ENCODE measurements around the gene ATF7. TPM values are rescaled to one million over a fixed set of nuclear protein-coding genes. Genes with fewer than 3 reads are reported as not detected.

ATF7 gene
- total and polyA plus RNA-seq, 2 donors (not counting 1 experiment from before 2014, with no cell fraction given): 11.4 to 24.7 TPM

DNA sequence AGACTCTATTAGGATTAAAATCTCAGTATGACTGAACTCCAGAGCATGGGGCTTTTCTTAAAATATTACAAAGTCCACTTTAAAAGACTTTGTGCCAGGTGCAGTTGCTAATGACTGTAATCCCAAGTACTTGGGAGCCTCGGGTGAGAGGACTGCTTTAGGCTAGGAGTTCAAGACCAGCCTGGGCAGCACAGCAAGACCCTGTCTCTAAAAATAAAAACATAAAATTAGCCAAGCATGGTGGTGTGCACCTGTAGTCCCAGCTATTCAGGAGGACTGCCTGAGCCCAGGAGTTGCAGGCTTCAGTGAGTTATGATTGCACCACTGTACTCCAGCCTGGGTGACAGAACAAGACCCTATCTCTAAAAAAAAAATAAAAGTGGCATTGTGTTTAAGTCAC, 33.2 kb downstream of the ATF7 start:
- Histone ChIP-seq H3K9ac (ENCODE audit: insufficient read depth, low read length) (no peak overlapping the region), H3K27me3 (ENCODE audit: control insufficient read depth, insufficient read depth, low read length) (no peaks in the 10 kb centered on the region), H4K20me1 (ENCODE audit: control insufficient read depth, extremely low read depth, insufficient read depth, low read length) (no peaks in the 10 kb centered on the region), H3K27ac (ENCODE audit: insufficient read depth, low read length) (no peak overlapping the region), H3K36me3 (ENCODE audit: control insufficient read depth, insufficient read depth, low read length) (no peaks in the 10 kb centered on the region), H2AFZ (ENCODE audit: low read length) (no peak overlapping the region), H3K4me3 (replicated peaks in 1 of 4; ENCODE audit: control extremely low read depth in 1 of 4, insufficient read depth in 1 of 4, low read depth in 3 of 4, low read length in 4 of 4) (no peak overlapping the region), H3K9me3 (ENCODE audit: control insufficient read depth, insufficient read depth, low read depth, low read length) (no peaks in the 10 kb centered on the region), H3K4me1 (ENCODE audit: control insufficient read depth, extremely low read depth, insufficient read depth, low read length) (peaks cover 2% of the 10 kb centered on the region), H3K4me2 (ENCODE audit: extremely low read depth, insufficient read depth, low read length) (no peak overlapping the region), H3K79me2 (ENCODE audit: control insufficient read depth, insufficient read depth, low read length) (peaks cover 5% of the 10 kb centered on the region)
- no peak for TF ChIP-seq EZH2 (IDR thresholded peaks at IDR 0.05; ENCODE audit: low read length, missing control alignments)
- TF ChIP-seq, protein P1, sequence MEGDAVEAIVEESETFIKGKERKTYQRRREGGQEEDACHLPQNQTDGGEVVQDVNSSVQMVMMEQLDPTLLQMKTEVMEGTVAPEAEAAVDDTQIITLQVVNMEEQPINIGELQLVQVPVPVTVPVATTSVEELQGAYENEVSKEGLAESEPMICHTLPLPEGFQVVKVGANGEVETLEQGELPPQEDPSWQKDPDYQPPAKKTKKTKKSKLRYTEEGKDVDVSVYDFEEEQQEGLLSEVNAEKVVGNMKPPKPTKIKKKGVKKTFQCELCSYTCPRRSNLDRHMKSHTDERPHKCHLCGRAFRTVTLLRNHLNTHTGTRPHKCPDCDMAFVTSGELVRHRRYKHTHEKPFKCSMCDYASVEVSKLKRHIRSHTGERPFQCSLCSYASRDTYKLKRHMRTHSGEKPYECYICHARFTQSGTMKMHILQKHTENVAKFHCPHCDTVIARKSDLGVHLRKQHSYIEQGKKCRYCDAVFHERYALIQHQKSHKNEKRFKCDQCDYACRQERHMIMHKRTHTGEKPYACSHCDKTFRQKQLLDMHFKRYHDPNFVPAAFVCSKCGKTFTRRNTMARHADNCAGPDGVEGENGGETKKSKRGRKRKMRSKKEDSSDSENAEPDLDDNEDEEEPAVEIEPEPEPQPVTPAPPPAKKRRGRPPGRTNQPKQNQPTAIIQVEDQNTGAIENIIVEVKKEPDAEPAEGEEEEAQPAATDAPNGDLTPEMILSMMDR (conservative IDR thresholded peaks at IDR 0.05 in 1 of 2, IDR thresholded peaks at IDR 0.05 in 1 of 2; ENCODE audit: low read depth in 1 of 2, low read length in 2 of 2): no peak
- DNase-seq (ENCODE audit: low read depth in 2 of 2): no peak

GRCh38 chr12:53592426-53592825, 33.8 kb downstream of the ATF7 start:
- Histone ChIP-seq H3K79me2 (ENCODE audit: control insufficient read depth, insufficient read depth, low read length) (peaks cover 5% of the 10 kb centered on the region), H3K4me3 (replicated peaks in 1 of 4; ENCODE audit: control extremely low read depth in 1 of 4, insufficient read depth in 1 of 4, low read depth in 3 of 4, low read length in 4 of 4) (no peak overlapping the region), H3K9me3 (ENCODE audit: control insufficient read depth, insufficient read depth, low read depth, low read length) (no peaks in the 10 kb centered on the region), H3K27me3 (ENCODE audit: control insufficient read depth, insufficient read depth, low read length) (no peaks in the 10 kb centered on the region), H3K36me3 (ENCODE audit: control insufficient read depth, insufficient read depth, low read length) (no peaks in the 10 kb centered on the region), H2AFZ (ENCODE audit: low read length) (no peak overlapping the region), H3K9ac (ENCODE audit: insufficient read depth, low read length) (no peak overlapping the region), H3K27ac (ENCODE audit: insufficient read depth, low read length) (no peak overlapping the region), H3K4me1 (ENCODE audit: control insufficient read depth, extremely low read depth, insufficient read depth, low read length) (peaks cover 2% of the 10 kb centered on the region), H3K4me2 (ENCODE audit: extremely low read depth, insufficient read depth, low read length) (peak overlapping the region; percentile 3), H4K20me1 (ENCODE audit: control insufficient read depth, extremely low read depth, insufficient read depth, low read length) (no peaks in the 10 kb centered on the region)
- TF ChIP-seq, protein P1 (conservative IDR thresholded peaks at IDR 0.05 in 1 of 2, IDR thresholded peaks at IDR 0.05 in 1 of 2; ENCODE audit: low read depth in 1 of 2, low read length in 2 of 2): no peak
- TF ChIP-seq EZH2 (IDR thresholded peaks at IDR 0.05; ENCODE audit: low read length, missing control alignments): no peak
- no peak for DNase-seq (ENCODE audit: low read depth in 2 of 2)

GRCh38 chr12:53591301-53592206, 34.6 kb downstream of the ATF7 start:
- Histone ChIP-seq H3K27ac (ENCODE audit: insufficient read depth, low read length) (peak overlapping the region; percentile 9), H3K36me3 (ENCODE audit: control insufficient read depth, insufficient read depth, low read length) (no peaks in the 10 kb centered on the region), H4K20me1 (ENCODE audit: control insufficient read depth, extremely low read depth, insufficient read depth, low read length) (no peaks in the 10 kb centered on the region), H3K4me2 (ENCODE audit: extremely low read depth, insufficient read depth, low read length) (peak overlapping the region; percentile 70), H2AFZ (ENCODE audit: low read length) (no peak overlapping the region), H3K9ac (ENCODE audit: insufficient read depth, low read length) (no peak overlapping the region), H3K27me3 (ENCODE audit: control insufficient read depth, insufficient read depth, low read length) (no peaks in the 10 kb centered on the region), H3K79me2 (ENCODE audit: control insufficient read depth, insufficient read depth, low read length) (peaks cover 5% of the 10 kb centered on the region), H3K4me1 (ENCODE audit: control insufficient read depth, extremely low read depth, insufficient read depth, low read length) (no peaks in the 10 kb centered on the region), H3K9me3 (ENCODE audit: control insufficient read depth, insufficient read depth, low read depth, low read length) (no peaks in the 10 kb centered on the region), H3K4me3 (replicated peaks in 1 of 4; ENCODE audit: control extremely low read depth in 1 of 4, insufficient read depth in 1 of 4, low read depth in 3 of 4, low read length in 4 of 4) (no peak overlapping the region)
- DNase-seq (ENCODE audit: low read depth in 2 of 2): no peak
- TF ChIP-seq, protein P1 (conservative IDR thresholded peaks at IDR 0.05 in 1 of 2, IDR thresholded peaks at IDR 0.05 in 1 of 2; ENCODE audit: low read depth in 1 of 2, low read length in 2 of 2): no peak
- no peak for TF ChIP-seq EZH2 (IDR thresholded peaks at IDR 0.05; ENCODE audit: low read length, missing control alignments)
